Neural cell (in vitro differentiated cells): ENCODE data around the gene MAP4K4.

Experiments used
- EP300 ChIP-seq: fragments of 450-650 bp; conservative IDR thresholded peaks from 2 replicates; pipeline ENCODE4 v1.6.1; 2014; ENCODE audit warnings: antibody characterized with exemption, mild to moderate bottlenecking, moderate library complexity; ENCODE audit not compliant: poor library complexity, severe bottlenecking
- EZH2 ChIP-seq: fragments of 200-600, 300-800 bp; shearing (Covaris generic), sonication (generic); IDR thresholded peaks from 2 replicates; pipeline ENCODE4 v1.6.1; 2014; ENCODE audit warnings: antibody characterized with exemption, low read length, borderline replicate concordance, mild to moderate bottlenecking; ENCODE audit not compliant: insufficient read depth, poor library complexity, severe bottlenecking
- POLR2AphosphoS5 ChIP-seq: IDR thresholded peaks from 2 replicates; pipeline ENCODE4 v1.6.1; 2012
- TF ChIP-seq, protein P1 (sequence below): fragments of 450-650 bp; IDR thresholded peaks from 2 replicates; pipeline ENCODE4 v1.5.1; 2014; ENCODE audit warnings: antibody characterized with exemption, mild to moderate bottlenecking, moderate library complexity; ENCODE audit not compliant: poor library complexity, severe bottlenecking

DNA sequence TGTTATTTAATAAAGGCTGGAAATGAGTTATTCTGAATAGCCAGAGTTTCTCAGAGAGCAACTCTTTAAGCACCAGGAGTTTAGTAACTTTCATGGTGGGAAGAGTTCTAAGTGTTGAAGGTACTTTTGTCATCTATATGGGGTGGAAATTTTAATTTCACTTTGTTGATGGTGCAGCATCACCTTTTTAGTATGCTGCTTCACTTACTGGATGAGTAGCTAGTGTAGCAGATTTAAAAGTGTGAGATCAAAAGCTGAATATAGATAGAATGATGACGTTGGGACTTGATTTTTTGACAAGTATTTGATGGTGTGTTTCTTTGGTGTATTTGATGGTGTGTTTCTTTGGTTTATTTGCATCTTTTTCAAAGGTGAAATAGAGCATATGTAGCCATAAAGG, 47.3 kb downstream of the MAP4K4 start:
- TF ChIP-seq EZH2 (no peak), POLR2AphosphoS5 (no peak), EP300 (no peak)
- TF ChIP-seq, protein P1, sequence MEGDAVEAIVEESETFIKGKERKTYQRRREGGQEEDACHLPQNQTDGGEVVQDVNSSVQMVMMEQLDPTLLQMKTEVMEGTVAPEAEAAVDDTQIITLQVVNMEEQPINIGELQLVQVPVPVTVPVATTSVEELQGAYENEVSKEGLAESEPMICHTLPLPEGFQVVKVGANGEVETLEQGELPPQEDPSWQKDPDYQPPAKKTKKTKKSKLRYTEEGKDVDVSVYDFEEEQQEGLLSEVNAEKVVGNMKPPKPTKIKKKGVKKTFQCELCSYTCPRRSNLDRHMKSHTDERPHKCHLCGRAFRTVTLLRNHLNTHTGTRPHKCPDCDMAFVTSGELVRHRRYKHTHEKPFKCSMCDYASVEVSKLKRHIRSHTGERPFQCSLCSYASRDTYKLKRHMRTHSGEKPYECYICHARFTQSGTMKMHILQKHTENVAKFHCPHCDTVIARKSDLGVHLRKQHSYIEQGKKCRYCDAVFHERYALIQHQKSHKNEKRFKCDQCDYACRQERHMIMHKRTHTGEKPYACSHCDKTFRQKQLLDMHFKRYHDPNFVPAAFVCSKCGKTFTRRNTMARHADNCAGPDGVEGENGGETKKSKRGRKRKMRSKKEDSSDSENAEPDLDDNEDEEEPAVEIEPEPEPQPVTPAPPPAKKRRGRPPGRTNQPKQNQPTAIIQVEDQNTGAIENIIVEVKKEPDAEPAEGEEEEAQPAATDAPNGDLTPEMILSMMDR = no peak
